DMS79 treated with DMSO at 0.1 percent for 48 hours (cell line): ENCODE measurements around the gene TRPM5.
A peak's percentile ranks its signal among the peaks of the same experiment; 100 is the strongest.

Experiments used
- DNase-seq: peaks from one replicate; lab custom pipeline; 2025; lab: John Stamatoyannopoulos, UW

The TRPM5 gene

GRCh38 chr11:2470495-2470894, 26.2 kb upstream of the TRPM5 start:
- DNase-seq = no peak

- no peak for DNase-seq
These were observed 24.3 kb upstream of the TRPM5 start for GRCh38 chr11:2468363-2469235.

- no peak for DNase-seq
These were observed 23.4 kb upstream of the TRPM5 start for GRCh38 chr11:2467695-2468055.

- no peak for DNase-seq
These were observed 22.8 kb upstream of the TRPM5 start for GRCh38 chr11:2466869-2467694.

GRCh38 chr11:2466069-2466801, 21.9 kb upstream of the TRPM5 start:
- no peak for DNase-seq

GRCh38 chr11:2465202-2466068, 21.1 kb upstream of the TRPM5 start:
- no peak for DNase-seq

- no peak for DNase-seq
These were observed 20.3 kb upstream of the TRPM5 start for GRCh38 chr11:2464451-2465165.

- DNase-seq = no peak
These were observed 19.5 kb upstream of the TRPM5 start for GRCh38 chr11:2463766-2464277.

GRCh38 chr11:2462986-2463765, 18.9 kb upstream of the TRPM5 start:
- DNase-seq = peak; percentile 5

GRCh38 chr11:2462543-2462985, 18.2 kb upstream of the TRPM5 start:
- no peak for DNase-seq

- DNase-seq = no peak
These were observed 17.7 kb upstream of the TRPM5 start for GRCh38 chr11:2461956-2462542.

- no peak for DNase-seq
These were observed 17.1 kb upstream of the TRPM5 start for GRCh38 chr11:2461253-2461955.

- DNase-seq = no peak
These were observed 16.4 kb upstream of the TRPM5 start for GRCh38 chr11:2460540-2461252.

GRCh38 chr11:2459796-2460531, 15.7 kb upstream of the TRPM5 start:
- DNase-seq = no peak

- DNase-seq = no peak
These were observed 14.9 kb upstream of the TRPM5 start for GRCh38 chr11:2459016-2459725.

GRCh38 chr11:2458321-2458720, 14.0 kb upstream of the TRPM5 start:
- no peak for DNase-seq

- DNase-seq = no peak
These were observed 9.1 kb upstream of the TRPM5 start for GRCh38 chr11:2453436-2453835.
